PC-9 (cell line): Measurements from ENCODE around the gene TDP2.

Experiments used
- EZH2 ChIP-seq: fragments of 200-600 bp; sonication (generic); IDR thresholded peaks from 2 replicates; pipeline ENCODE4 v1.8.0; 2017; ENCODE audit warnings: antibody characterized with exemption, low read depth
- TF ChIP-seq, protein P1 (sequence below): fragments of 200-600 bp; sonication (generic); conservative IDR thresholded peaks from 2 replicates; pipeline ENCODE4 v1.6.1; 2017; ENCODE audit warnings: mixed run types, antibody characterized with exemption, mild to moderate bottlenecking, moderate library complexity

DNA sequence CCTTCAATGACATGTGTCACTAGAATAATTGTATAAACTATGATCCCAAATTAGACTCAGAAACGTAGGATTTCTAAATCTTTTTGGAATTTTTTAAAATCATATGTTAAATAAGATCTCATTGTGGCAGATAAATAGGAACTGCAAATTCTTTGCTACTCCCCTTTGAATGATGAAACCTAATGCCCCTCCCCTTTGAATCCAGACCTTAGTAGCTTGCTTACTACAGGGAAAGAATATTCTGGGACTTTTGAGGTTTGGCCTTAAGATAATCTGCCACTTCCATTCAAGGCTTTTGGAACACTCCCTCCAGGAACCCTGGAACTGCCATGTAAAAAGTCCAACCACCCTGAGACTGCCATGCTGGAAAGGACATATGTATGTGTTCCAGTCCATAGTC, 7.1 kb downstream of the TDP2 start:
- TF ChIP-seq, protein P1, sequence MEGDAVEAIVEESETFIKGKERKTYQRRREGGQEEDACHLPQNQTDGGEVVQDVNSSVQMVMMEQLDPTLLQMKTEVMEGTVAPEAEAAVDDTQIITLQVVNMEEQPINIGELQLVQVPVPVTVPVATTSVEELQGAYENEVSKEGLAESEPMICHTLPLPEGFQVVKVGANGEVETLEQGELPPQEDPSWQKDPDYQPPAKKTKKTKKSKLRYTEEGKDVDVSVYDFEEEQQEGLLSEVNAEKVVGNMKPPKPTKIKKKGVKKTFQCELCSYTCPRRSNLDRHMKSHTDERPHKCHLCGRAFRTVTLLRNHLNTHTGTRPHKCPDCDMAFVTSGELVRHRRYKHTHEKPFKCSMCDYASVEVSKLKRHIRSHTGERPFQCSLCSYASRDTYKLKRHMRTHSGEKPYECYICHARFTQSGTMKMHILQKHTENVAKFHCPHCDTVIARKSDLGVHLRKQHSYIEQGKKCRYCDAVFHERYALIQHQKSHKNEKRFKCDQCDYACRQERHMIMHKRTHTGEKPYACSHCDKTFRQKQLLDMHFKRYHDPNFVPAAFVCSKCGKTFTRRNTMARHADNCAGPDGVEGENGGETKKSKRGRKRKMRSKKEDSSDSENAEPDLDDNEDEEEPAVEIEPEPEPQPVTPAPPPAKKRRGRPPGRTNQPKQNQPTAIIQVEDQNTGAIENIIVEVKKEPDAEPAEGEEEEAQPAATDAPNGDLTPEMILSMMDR: no peak
- TF ChIP-seq EZH2: no peak
